Measurements from ENCODE around the gene HSPA12B.

DNA sequence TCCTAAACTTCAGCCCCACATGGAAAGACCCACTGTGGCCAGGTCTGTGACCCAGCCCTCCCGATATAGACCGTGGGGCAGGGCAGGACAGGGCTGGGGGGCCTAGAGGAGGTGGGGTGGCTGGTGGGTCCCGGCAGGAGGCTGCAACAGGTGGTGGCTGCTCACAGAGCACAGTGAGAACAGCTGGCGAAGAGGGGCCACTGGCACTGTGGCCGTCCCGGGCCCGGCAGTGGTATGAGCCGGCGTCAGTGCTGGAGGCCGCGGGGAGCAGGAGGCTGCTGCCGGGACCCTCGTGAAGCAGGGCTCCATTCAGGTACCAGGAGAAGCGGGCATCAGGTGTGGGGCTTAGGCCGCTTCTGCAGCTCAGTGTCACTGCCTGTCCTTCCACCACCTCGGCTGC is 33.4 kb upstream of the HSPA12B start:
- no peak for TF ChIP-seq CTCF (IDR thresholded peaks at IDR 0.05; ENCODE audit: low read depth, low read length, poor library complexity, severe bottlenecking)
- TF ChIP-seq EZH2phosphoT487 (IDR thresholded peaks at IDR 0.05; ENCODE audit: borderline replicate concordance, low read length), result no peak
